ENCODE results near the gene NR2F1-AS1. TPM values are rescaled to one million over a fixed set of nuclear protein-coding genes. Genes with fewer than 3 reads are reported as not detected.

Gene NR2F1-AS1
- total RNA-seq, 1 experiment from 2014 or later = 1.5 TPM

DNA sequence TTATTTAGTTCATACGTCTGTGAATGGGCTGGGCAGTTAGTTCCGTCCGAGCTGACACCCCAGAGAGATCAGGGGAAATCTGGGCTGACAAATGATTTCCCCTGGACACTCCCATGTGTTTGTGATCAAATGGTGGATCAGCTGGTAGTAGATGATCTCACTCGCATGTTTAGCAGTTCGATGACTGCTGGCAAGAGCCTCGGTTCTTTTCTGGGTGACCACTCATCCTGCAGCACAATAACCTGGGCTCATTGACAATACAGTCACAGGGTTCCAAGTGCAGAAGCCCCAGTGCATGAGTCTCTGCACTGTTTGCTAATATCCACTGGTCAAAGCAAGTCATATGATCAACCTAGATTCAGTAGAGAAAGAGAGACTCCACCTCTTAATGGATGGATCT is 155.9 kb downstream of the NR2F1-AS1 start:
- no peaks in the 10 kb centered on the region for H3K27me3 Mint-ChIP-seq (ENCODE audit: low read depth)
- TF ChIP-seq TP53 (CRISPR knock-in tag; IDR thresholded peaks at IDR 0.05) (no peak), AR (CRISPR knock-in tag; IDR thresholded peaks at IDR 0.05) (no peak), FOXP4 (CRISPR knock-in tag; IDR thresholded peaks at IDR 0.05) (no peak), FOXJ3 (CRISPR knock-in tag; IDR thresholded peaks at IDR 0.05; ENCODE audit: borderline replicate concordance) (no peak), CBFB (CRISPR knock-in tag; IDR thresholded peaks at IDR 0.05; ENCODE audit: low read depth) (no peak), NFE2L1 (CRISPR knock-in tag; IDR thresholded peaks at IDR 0.05) (no peak), ATF2 (CRISPR knock-in tag; IDR thresholded peaks at IDR 0.05; ENCODE audit: borderline replicate concordance, low read depth) (no peak), FOXK1 (CRISPR knock-in tag; IDR thresholded peaks at IDR 0.05) (no peak), TEAD4 (CRISPR knock-in tag; IDR thresholded peaks at IDR 0.05) (no peak), ZNF219 (CRISPR knock-in tag; IDR thresholded peaks at IDR 0.05; ENCODE audit: borderline replicate concordance) (no peak), CREB1 (CRISPR knock-in tag; IDR thresholded peaks at IDR 0.05) (no peak), ZNF138 (CRISPR knock-in tag; conservative IDR thresholded peaks at IDR 0.05) (no peak)
- TF ChIP-seq, protein P1, sequence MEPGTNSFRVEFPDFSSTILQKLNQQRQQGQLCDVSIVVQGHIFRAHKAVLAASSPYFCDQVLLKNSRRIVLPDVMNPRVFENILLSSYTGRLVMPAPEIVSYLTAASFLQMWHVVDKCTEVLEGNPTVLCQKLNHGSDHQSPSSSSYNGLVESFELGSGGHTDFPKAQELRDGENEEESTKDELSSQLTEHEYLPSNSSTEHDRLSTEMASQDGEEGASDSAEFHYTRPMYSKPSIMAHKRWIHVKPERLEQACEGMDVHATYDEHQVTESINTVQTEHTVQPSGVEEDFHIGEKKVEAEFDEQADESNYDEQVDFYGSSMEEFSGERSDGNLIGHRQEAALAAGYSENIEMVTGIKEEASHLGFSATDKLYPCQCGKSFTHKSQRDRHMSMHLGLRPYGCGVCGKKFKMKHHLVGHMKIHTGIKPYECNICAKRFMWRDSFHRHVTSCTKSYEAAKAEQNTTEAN (CRISPR knock-in tag; IDR thresholded peaks at IDR 0.05) = no peak
- TF ChIP-seq, protein P2, sequence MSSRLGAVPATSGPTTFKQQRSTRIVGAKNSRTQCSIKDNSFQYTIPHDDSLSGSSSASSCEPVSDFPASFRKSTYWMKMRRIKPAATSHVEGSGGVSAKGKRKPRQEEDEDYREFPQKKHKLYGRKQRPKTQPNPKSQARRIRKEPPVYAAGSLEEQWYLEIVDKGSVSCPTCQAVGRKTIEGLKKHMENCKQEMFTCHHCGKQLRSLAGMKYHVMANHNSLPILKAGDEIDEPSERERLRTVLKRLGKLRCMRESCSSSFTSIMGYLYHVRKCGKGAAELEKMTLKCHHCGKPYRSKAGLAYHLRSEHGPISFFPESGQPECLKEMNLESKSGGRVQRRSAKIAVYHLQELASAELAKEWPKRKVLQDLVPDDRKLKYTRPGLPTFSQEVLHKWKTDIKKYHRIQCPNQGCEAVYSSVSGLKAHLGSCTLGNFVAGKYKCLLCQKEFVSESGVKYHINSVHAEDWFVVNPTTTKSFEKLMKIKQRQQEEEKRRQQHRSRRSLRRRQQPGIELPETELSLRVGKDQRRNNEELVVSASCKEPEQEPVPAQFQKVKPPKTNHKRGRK (CRISPR knock-in tag; IDR thresholded peaks at IDR 0.05; ENCODE audit: borderline replicate concordance) = no peak
- TF ChIP-seq, protein P3, sequence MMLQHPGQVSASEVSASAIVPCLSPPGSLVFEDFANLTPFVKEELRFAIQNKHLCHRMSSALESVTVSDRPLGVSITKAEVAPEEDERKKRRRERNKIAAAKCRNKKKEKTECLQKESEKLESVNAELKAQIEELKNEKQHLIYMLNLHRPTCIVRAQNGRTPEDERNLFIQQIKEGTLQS (CRISPR knock-in tag; conservative IDR thresholded peaks at IDR 0.05) = no peak
- no peak overlapping the region for H3K27ac Mint-ChIP-seq
- ATAC-seq (no peak), DNase-seq (ENCODE audit: low spot score) (no peak)
- H3K4me3 Mint-ChIP-seq = no peak overlapping the region
- H3K4me1 Mint-ChIP-seq = peaks cover 70% of the 10 kb centered on the region
- H3K36me3 Mint-ChIP-seq = no peaks in the 10 kb centered on the region
- ChIA-PET POLR2A (no interaction called here), CTCF (no interaction called here)
- no peaks in the 10 kb centered on the region for H3K9me3 Mint-ChIP-seq

DNA sequence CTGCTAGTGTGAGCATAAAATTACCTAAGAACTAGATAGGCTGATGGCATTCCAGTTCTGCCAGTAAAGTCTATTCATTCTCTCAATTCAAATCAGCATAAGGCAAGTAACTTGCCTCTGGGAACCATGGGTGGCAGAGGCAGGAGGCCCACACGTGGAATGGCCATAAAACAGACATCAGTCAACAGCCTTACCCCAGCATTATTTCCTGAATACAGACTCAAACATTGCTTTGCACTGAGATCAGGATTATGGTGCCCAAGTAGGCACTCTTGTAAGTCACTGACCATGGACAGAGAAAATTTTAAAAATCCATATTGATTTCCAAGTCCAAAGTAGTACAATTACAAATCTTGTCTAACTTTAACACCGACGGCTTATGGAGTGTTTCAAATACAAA is 157.7 kb downstream of the NR2F1-AS1 start:
- no peak for ATAC-seq
- POLR2A ChIA-PET = no interaction called here
- no peak for TF ChIP-seq ZNF219 (CRISPR knock-in tag; IDR thresholded peaks at IDR 0.05; ENCODE audit: borderline replicate concordance)
- TF ChIP-seq ATF2 (CRISPR knock-in tag; IDR thresholded peaks at IDR 0.05; ENCODE audit: borderline replicate concordance, low read depth) = no peak
- Mint-ChIP-seq H3K27ac (peak overlapping the region; percentile 77), H3K9me3 (no peaks in the 10 kb centered on the region), H3K36me3 (no peaks in the 10 kb centered on the region), H3K4me1 (peaks cover 67% of the 10 kb centered on the region), H3K27me3 (ENCODE audit: low read depth) (no peaks in the 10 kb centered on the region), H3K4me3 (no peak overlapping the region)
- no peak for DNase-seq (ENCODE audit: low spot score)
- CTCF ChIA-PET = no interaction called here
